CD4-positive, CD25-positive, alpha-beta regulatory T cell (primary cell): Measurements from ENCODE around the gene NUP62. TPM values are rescaled to one million over a fixed set of nuclear protein-coding genes. Genes with fewer than 3 reads are reported as not detected.

Source experiments
- ATAC-seq, 2 donors: fragments of 150-1000 bp; cut with Tn5 transposase; one replicate each; pipeline ENCODE4 v1.10.0; 2021; ENCODE audit warnings: low read depth in 2 of 2, moderate number of reproducible peaks in 2 of 2, moderate library complexity in 1 of 2
- DNase-seq, 3 donors: peaks; one replicate each; pipeline versions ENCODE4 v3.0.0 to v3.0.0-alpha.2; 2012 to 2022; ENCODE audit warnings: mixed read lengths in 1 of 3
- H3K27ac ChIP-seq: one replicate; pipeline ENCODE4 v1.7.0; 2013; ENCODE audit warnings: mild to moderate bottlenecking, low read length; ENCODE audit not compliant: insufficient read depth, poor library complexity, severe bottlenecking
- H3K27me3 ChIP-seq: one replicate; pipeline ENCODE4 v1.7.0; 2013; ENCODE audit warnings: low read length; ENCODE audit not compliant: control insufficient read depth, insufficient read depth
- H3K36me3 ChIP-seq: one replicate; pipeline ENCODE4 v1.7.0; 2013; ENCODE audit warnings: mild to moderate bottlenecking, low read length, moderate library complexity; ENCODE audit not compliant: control insufficient read depth, insufficient read depth
- H3K4me1 ChIP-seq: 2 replicates; pipeline ENCODE4 v1.7.0; 2013; ENCODE audit warnings: mild to moderate bottlenecking, low read length; ENCODE audit not compliant: insufficient read depth, control insufficient read depth, poor library complexity, severe bottlenecking
- H3K4me3 ChIP-seq: one replicate; pipeline ENCODE4 v1.7.0; 2013; ENCODE audit warnings: low read depth, mild to moderate bottlenecking, low read length, moderate library complexity
- H3K9me3 ChIP-seq, 2 experiments: 1 replicate in 1 of 2; 2 replicates in 1 of 2; pipeline ENCODE4 v1.7.0; 2013; ENCODE audit warnings: low read length in 2 of 2, mild to moderate bottlenecking in 1 of 2, moderate library complexity in 1 of 2; ENCODE audit not compliant: control insufficient read depth in 2 of 2
- H3K27ac Mint-ChIP-seq, 3 donors: one replicate each; pipeline ENCODE4 v1.8.0; 2020 to 2022; ENCODE audit warnings: mild to moderate bottlenecking in 3 of 3, mixed read lengths in 3 of 3, moderate library complexity in 2 of 3
- H3K27me3 Mint-ChIP-seq: one replicate; pipeline ENCODE4 v1.8.0; 2022; ENCODE audit warnings: mild to moderate bottlenecking, mixed read lengths
- H3K36me3 Mint-ChIP-seq: one replicate; pipeline ENCODE4 v1.8.0; 2020; ENCODE audit warnings: mixed read lengths
- H3K4me1 Mint-ChIP-seq, 4 donors: one replicate each; pipeline ENCODE4 v1.8.0; 2020 to 2022; ENCODE audit warnings: mixed read lengths in 4 of 4, mild to moderate bottlenecking in 1 of 4
- H3K4me3 Mint-ChIP-seq, 4 donors: one replicate each; pipeline ENCODE4 v1.8.0; 2020 to 2022; ENCODE audit warnings: mild to moderate bottlenecking in 4 of 4, mixed read lengths in 4 of 4, moderate library complexity in 3 of 4
- H3K9me3 Mint-ChIP-seq, 7 donors: one replicate each; pipeline ENCODE4 v1.8.0; 2020 to 2022; ENCODE audit warnings: mixed read lengths in 7 of 7, mild to moderate bottlenecking in 3 of 7, moderate library complexity in 2 of 7
- polyA plus RNA-seq, 4 donors: library from polyadenylated mRNA; unstranded; fragments of 300-500 nt; fragmentation: Illumina TruSeq; gene quantifications; one replicate each; pipeline ENCODE4 v1.2.3, GENCODE V29; 2021
- total RNA-seq: library from RNA; stranded (reverse); gene quantifications from one replicate; pipeline ENCODE4 v1.2.3, GENCODE V29; 2022

NUP62 gene
- total and polyA plus RNA-seq, 5 donors from 2014 or later: 40.2 to 47.2 (median 42.1) TPM

DNA sequence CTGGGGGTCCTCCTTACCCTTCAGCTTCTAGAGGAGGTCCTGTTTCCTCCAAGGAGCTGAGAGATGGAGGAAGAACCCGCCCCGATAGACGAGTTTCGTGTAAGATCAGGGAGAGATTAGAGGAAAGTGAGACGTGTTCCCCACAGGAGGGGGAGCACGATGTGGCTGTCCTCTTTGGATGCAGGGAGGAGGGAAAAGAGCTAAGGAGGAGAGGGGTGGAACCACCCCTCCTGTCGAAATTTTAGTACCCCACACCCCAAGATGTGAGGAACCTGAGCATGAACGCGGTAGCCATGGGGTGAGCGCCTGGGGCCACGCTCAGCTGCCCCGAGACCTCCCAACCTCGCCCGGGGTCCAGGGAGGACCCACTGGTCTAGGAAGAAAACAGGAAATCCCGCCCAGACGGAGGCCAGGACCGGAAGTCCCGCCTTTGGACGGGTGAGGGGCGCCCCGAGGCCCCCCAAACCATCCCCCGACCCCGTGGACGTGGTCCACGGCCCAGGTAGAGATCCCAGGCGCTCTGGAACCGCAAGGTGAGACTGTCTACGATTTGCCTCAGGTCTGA, 53.4 kb downstream of the NUP62 start:
- DNase-seq (peak in 2 of 3 donors; percentile 43 to 66), ATAC-seq (no peak)
- no peaks in the 10 kb centered on the region for H3K9me3 ChIP-seq
- H3K36me3 ChIP-seq: peaks cover 9% of the 10 kb centered on the region
- H3K27ac Mint-ChIP-seq: no peak overlapping the region
- H3K36me3 Mint-ChIP-seq: peaks cover 4% of the 10 kb centered on the region
- peak overlapping the region; percentile 86 for H3K4me3 ChIP-seq
- H3K4me1 Mint-ChIP-seq: peaks cover 0 to 53% (median 13%) of the 10 kb centered on the region in 4 donors
- no peaks in the 10 kb centered on the region for H3K27me3 Mint-ChIP-seq
- peaks cover 22% of the 10 kb centered on the region for H3K4me1 ChIP-seq
- peak overlapping the region; percentile 99 for H3K27ac ChIP-seq
- no peak overlapping the region for H3K4me3 Mint-ChIP-seq
- no peaks in the 10 kb centered on the region for H3K9me3 Mint-ChIP-seq
- H3K27me3 ChIP-seq: no peaks in the 10 kb centered on the region

DNA sequence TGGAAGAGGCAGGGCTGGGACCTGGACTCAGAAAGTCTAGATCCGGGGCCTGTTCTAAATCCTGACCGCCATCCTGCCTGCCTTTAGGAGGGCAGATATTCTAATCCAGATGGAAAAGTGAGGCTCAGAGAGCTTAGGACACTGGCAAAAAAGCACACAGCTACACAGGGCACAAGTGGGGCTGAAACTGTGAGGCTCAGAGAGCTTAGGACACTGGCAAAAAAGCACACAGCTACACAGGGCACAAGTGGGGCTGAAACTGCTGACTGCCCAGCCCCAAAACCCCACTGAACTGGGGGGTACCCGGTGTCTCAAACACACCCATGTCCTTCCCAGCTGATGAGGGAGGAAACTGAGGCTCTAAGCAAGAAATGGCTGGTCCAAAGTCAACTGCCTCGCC, 54.1 kb downstream of the NUP62 start:
- DNase-seq (no peak), ATAC-seq (no peak)
- no peak overlapping the region for H3K27ac Mint-ChIP-seq
- no peaks in the 10 kb centered on the region for H3K9me3 Mint-ChIP-seq
- Histone ChIP-seq H3K27ac (no peak overlapping the region), H3K27me3 (no peaks in the 10 kb centered on the region), H3K36me3 (peaks cover 2% of the 10 kb centered on the region), H3K9me3 (no peaks in the 10 kb centered on the region), H3K4me1 (peaks cover 27% of the 10 kb centered on the region), H3K4me3 (no peak overlapping the region)
- H3K27me3 Mint-ChIP-seq: no peaks in the 10 kb centered on the region
- H3K4me3 Mint-ChIP-seq: no peak overlapping the region
- peaks cover 4% of the 10 kb centered on the region for H3K36me3 Mint-ChIP-seq
- peaks cover 0 to 57% (median 16%) of the 10 kb centered on the region in 4 donors for H3K4me1 Mint-ChIP-seq

DNA sequence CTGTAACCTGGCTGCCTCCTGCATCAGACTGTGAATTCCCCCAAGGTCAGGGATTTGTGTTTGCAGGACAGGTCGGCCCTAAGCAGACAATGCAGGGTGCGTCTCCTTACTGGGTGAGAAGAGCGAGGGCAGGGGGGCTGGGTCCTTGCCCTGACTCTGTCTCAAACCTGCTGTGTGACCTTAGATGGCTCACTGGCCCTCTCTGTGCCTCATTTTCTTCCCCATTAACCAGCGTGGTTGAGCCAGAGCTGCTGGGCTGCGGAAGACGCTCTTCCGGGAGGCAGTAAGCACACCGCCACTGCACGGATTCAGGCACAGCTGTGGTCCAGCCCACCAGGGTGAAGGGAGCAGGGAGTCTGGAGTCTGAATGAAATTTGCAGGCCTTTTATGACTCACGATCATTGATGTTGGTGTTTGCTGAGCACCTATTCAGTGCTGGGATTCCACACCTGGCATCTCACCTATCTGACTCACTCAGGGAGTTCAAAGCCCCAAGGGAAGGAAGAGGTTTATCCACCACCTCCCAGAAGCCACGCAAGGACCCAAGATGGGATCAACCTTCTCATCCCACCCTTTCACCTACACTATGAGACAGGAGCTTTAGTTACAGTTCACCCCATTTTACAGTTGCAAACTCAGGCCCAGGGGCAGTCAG, 54.7 kb downstream of the NUP62 start:
- peak overlapping the region in 2 of 4 donors; percentile 5 to 74 for H3K4me3 Mint-ChIP-seq
- no peaks in the 10 kb centered on the region for H3K9me3 Mint-ChIP-seq
- peaks cover 4% of the 10 kb centered on the region for H3K36me3 Mint-ChIP-seq

DNA sequence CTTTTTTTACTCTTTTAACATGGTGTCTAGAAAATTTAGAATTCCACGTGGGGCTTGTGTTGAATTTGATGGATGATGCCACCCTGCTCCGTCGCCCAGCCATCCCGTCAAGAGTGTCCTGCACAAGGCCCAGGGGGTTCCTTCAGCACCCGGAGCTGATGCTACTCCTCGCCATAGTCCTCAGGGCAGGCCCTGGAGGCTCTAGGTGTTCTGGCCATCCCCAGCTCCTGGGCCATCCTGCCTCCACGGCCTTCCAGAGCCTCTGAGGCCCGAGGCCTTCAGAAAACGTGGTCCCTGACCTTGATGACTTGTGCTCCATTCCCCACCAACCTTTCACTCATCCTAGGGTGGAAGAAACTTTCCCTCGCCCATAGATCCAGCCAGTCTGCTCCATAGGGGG, 55.5 kb downstream of the NUP62 start:
- no peaks in the 10 kb centered on the region for H3K27me3 Mint-ChIP-seq
- peaks cover 4% of the 10 kb centered on the region for H3K36me3 Mint-ChIP-seq
- no peak overlapping the region for H3K27ac Mint-ChIP-seq
- Histone ChIP-seq H3K27me3 (no peaks in the 10 kb centered on the region), H3K27ac (no peak overlapping the region), H3K36me3 (no peaks in the 10 kb centered on the region), H3K9me3 (no peaks in the 10 kb centered on the region), H3K4me1 (peaks cover 36% of the 10 kb centered on the region), H3K4me3 (no peak overlapping the region)
- no peaks in the 10 kb centered on the region for H3K9me3 Mint-ChIP-seq
- H3K4me1 Mint-ChIP-seq: peaks cover 0 to 50% (median 15%) of the 10 kb centered on the region in 4 donors
- ATAC-seq (no peak), DNase-seq (no peak)
- H3K4me3 Mint-ChIP-seq: peak overlapping the region in 2 of 4 donors; percentile 5 to 33

More for the DNA sequence above, 54.7 kb downstream of the NUP62 start:
- Mint-ChIP-seq H3K27me3 (no peaks in the 10 kb centered on the region), H3K27ac (peak overlapping the region in 2 of 3 donors; percentile 73 to 76), H3K4me1 (peaks cover 0 to 57% (median 16%) of the 10 kb centered on the region in 4 donors)
- Histone ChIP-seq H3K36me3 (no peaks in the 10 kb centered on the region), H3K9me3 (no peaks in the 10 kb centered on the region), H3K27me3 (no peaks in the 10 kb centered on the region), H3K4me3 (no peak overlapping the region), H3K27ac (no peak overlapping the region), H3K4me1 (peaks cover 31% of the 10 kb centered on the region)
- DNase-seq (no peak), ATAC-seq (no peak)

DNA sequence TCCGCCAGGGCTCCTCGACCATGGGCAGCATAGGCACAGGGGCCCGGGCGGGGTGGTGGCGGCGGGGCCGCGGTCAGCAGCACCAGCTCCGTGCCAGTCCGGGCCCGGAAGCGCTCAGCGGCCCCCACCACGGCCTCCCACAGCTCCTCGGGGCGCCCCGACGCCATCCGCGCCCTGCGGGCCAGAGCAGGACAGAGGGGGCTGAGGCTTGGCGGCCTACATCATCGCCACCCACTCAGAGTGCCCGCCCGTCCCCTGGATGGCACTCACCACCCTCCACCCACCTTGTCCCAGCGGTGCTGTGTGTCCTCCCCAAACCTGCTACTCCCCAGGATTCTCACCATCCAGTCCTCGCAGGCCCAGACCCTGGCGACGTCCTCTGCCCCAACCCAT, 56.2 kb downstream of the NUP62 start:
- Histone ChIP-seq H3K36me3 (no peaks in the 10 kb centered on the region), H3K27me3 (no peaks in the 10 kb centered on the region), H3K27ac (no peak overlapping the region), H3K4me1 (peaks cover 34% of the 10 kb centered on the region), H3K9me3 (no peaks in the 10 kb centered on the region), H3K4me3 (no peak overlapping the region)
- no peak overlapping the region for H3K4me3 Mint-ChIP-seq
- peaks cover 3% of the 10 kb centered on the region for H3K36me3 Mint-ChIP-seq
- H3K4me1 Mint-ChIP-seq: peaks cover 0 to 43% (median 12%) of the 10 kb centered on the region in 4 donors
- H3K9me3 Mint-ChIP-seq: no peaks in the 10 kb centered on the region
- ATAC-seq (no peak), DNase-seq (no peak)
- no peak overlapping the region for H3K27ac Mint-ChIP-seq
- no peaks in the 10 kb centered on the region for H3K27me3 Mint-ChIP-seq

DNA sequence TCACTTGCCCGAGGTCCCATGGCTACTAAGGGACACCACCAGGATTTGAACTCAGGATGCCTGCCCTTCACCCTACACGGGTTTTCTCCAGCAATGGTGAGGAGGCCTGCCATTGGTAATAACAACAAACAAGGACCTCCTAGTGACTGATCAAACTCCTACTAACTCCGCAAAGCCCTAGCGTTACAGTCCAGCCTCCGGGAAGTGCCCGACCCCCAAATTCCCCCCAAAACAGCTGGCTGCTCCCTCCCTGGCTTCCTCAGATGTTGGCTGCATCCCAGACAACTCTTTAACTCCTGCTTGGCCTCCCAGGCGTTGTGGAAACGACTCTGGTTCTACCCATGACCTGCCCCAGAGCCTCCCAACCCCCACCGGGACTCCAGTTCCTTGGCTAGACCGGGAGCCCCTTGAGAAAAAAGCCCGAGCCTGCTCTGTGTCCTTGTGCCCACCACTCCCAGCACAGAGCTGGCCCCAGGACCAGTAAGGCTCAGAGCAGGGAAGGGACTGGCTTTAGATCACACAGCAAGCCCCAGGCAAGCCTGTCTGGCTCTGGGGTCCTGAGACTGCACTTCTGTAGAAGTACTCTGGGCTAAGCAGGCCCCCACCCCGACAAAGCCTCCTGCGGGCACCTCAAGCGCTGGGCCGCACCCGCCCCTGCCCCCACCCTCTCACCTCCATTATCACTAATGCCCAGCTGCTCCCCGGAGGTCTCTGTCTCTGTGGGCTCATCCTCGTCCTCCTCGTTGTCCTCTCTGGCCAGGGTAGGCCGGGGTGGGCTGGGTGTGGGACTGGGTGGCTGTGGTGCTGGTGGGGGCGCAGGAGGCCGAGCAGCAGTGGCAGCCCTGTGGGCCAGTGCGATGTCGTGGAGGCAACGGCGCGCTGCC, 56.8 kb downstream of the NUP62 start:
- Histone ChIP-seq H3K36me3 (no peaks in the 10 kb centered on the region), H3K4me3 (no peak overlapping the region), H3K9me3 (no peaks in the 10 kb centered on the region), H3K27me3 (no peaks in the 10 kb centered on the region), H3K4me1 (peaks cover 33% of the 10 kb centered on the region), H3K27ac (no peak overlapping the region)
- peaks cover 4% of the 10 kb centered on the region for H3K27me3 Mint-ChIP-seq
- H3K4me3 Mint-ChIP-seq: peak overlapping the region in 3 of 4 donors; percentile 58 to 82 (median 61)
- H3K4me1 Mint-ChIP-seq: peaks cover 0 to 46% (median 9%) of the 10 kb centered on the region in 4 donors
- ATAC-seq (no peak), DNase-seq (no peak)
- H3K27ac Mint-ChIP-seq: peak overlapping the region in 1 of 3 donors; percentile 32
- H3K36me3 Mint-ChIP-seq: no peaks in the 10 kb centered on the region
- H3K9me3 Mint-ChIP-seq: no peaks in the 10 kb centered on the region

DNA sequence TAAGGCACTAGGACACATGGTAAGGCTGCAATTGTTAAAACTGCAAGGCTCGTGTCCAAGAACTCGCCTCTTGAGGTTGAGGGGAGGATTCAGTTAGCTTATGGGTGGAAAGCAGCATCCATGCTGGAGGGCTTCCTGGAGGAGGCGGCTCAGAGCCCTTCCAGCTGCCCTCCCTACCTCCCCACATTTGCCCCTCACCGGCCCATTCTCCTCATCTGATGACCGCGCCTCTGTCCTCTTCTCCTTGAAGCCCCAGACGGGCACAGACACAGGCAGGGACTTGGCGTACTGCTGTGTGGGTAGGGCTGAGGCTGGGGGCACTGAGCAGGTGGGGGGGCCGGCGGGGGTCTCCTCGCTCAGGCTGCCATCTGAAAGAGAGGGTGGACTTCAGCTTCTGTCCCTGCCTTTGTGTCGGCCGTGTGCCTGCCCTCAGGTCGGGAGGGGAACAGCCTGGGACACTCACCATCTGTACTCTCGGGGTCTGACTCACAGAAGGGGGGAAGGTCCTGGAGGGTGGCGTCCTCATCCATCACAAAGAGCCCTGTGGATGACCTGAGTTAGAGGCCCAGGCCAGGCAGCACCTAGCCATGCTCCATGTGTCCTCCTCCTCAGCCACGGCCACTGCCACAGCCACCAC, 57.8 kb downstream of the NUP62 start:
- Histone ChIP-seq H3K4me1 (peaks cover 40% of the 10 kb centered on the region), H3K9me3 (no peaks in the 10 kb centered on the region), H3K27me3 (no peaks in the 10 kb centered on the region), H3K4me3 (no peak overlapping the region), H3K36me3 (no peaks in the 10 kb centered on the region), H3K27ac (no peak overlapping the region)
- H3K9me3 Mint-ChIP-seq: no peaks in the 10 kb centered on the region
- H3K4me3 Mint-ChIP-seq: peak overlapping the region; percentile 31 to 89 (median 60)
- ATAC-seq: no peak
- no peak for DNase-seq
- H3K36me3 Mint-ChIP-seq: no peaks in the 10 kb centered on the region
- peak overlapping the region in 1 of 3 donors; percentile 32 for H3K27ac Mint-ChIP-seq
- peaks cover 0 to 54% (median 12%) of the 10 kb centered on the region in 4 donors for H3K4me1 Mint-ChIP-seq
- H3K27me3 Mint-ChIP-seq: peaks cover 10% of the 10 kb centered on the region
